WTC11 (cell line): ENCODE results near the gene EYS. TPM values are rescaled to one million over a fixed set of nuclear protein-coding genes. Genes with fewer than 3 reads are reported as not detected.

Experiments
- ATAC-seq: fragments of 200-7000 bp; cut with Tn5 transposase; 2 replicates; pipeline ENCODE4 v1.10.0; 2021; ENCODE audit warnings: mild to moderate bottlenecking, moderate library complexity
- CTCF ChIA-PET: fragments of 300-600 bp; sonication (Branson Sonifier 250); formaldehyde crosslinking; loops from one replicate; lab custom pipeline; 2021; ENCODE audit warnings: antibody characterized with exemption; lab: Charles Lee
- POLR2A ChIA-PET: fragments of 350-600 bp; sonication (Branson Sonifier 250); formaldehyde crosslinking; loops from one replicate; lab custom pipeline; 2021; ENCODE audit warnings: antibody characterized with exemption; lab: Charles Lee
- DNase-seq: peaks from one replicate; pipeline ENCODE4 v3.0.0; 2021; ENCODE audit warnings: low spot score
- H3K27ac Mint-ChIP-seq: 2 replicates; pipeline ENCODE4 v1.8.0; 2021; ENCODE audit warnings: mixed read lengths
- H3K27me3 Mint-ChIP-seq: 2 replicates; pipeline ENCODE4 v1.8.0; 2021; ENCODE audit warnings: low read depth, mild to moderate bottlenecking, moderate library complexity, mixed read lengths
- H3K36me3 Mint-ChIP-seq: 2 replicates; pipeline ENCODE4 v1.8.0; 2021; ENCODE audit warnings: mixed read lengths
- H3K4me1 Mint-ChIP-seq: 2 replicates; pipeline ENCODE4 v1.8.0; 2022; ENCODE audit warnings: mixed read lengths
- H3K4me3 Mint-ChIP-seq: 2 replicates; pipeline ENCODE4 v1.8.0; 2021; ENCODE audit warnings: mild to moderate bottlenecking, moderate library complexity, mixed read lengths
- H3K9me3 Mint-ChIP-seq: 2 replicates; pipeline ENCODE4 v1.8.0; 2021; ENCODE audit warnings: mixed read lengths
- CDX4 ChIP-seq: fragments of 250-450 bp; sonication (Bioruptor Pico); IDR thresholded peaks from 2 replicates; pipeline ENCODE4 v1.9.0; 2021; ENCODE audit warnings: moderate library complexity, mild to moderate bottlenecking, inconsistent platforms, borderline replicate concordance
- E2F1 ChIP-seq: sonication (generic); formaldehyde crosslinking; IDR thresholded peaks from 2 replicates; pipeline ENCODE4 v1.8.0; 2022; ENCODE audit warnings: mild to moderate bottlenecking, missing genetic modification reagents
- EMX1 ChIP-seq: fragments of 250-450 bp; sonication (Bioruptor Pico); IDR thresholded peaks from 2 replicates; pipeline ENCODE4 v1.8.0; 2021; ENCODE audit warnings: mild to moderate bottlenecking
- ETV6 ChIP-seq: sonication (generic); formaldehyde crosslinking; IDR thresholded peaks from 2 replicates; pipeline ENCODE4 v1.8.1; 2022; ENCODE audit warnings: mild to moderate bottlenecking, missing genetic modification reagents
- GRHL2 ChIP-seq: fragments of 250-450 bp; sonication (Bioruptor Pico); IDR thresholded peaks from 2 replicates; pipeline ENCODE4 v1.8.0; 2022; ENCODE audit warnings: mild to moderate bottlenecking, moderate library complexity; ENCODE audit not compliant: insufficient replicate concordance, severe bottlenecking
- HMGA2 ChIP-seq: fragments of 250-450 bp; sonication (Bioruptor Pico); IDR thresholded peaks from 2 replicates; pipeline ENCODE4 v1.4.0; 2021; ENCODE audit warnings: mild to moderate bottlenecking, moderate library complexity
- KAT7 ChIP-seq: sonication (generic); formaldehyde crosslinking; IDR thresholded peaks from 2 replicates; pipeline ENCODE4 v1.8.1; 2023; ENCODE audit warnings: missing genetic modification reagents, mild to moderate bottlenecking, borderline replicate concordance
- MXD4 ChIP-seq: fragments of 250-450 bp; sonication (Bioruptor Pico); IDR thresholded peaks from 2 replicates; pipeline ENCODE4 v1.8.0; 2021; ENCODE audit warnings: mild to moderate bottlenecking, moderate library complexity, borderline replicate concordance
- NFE2L1 ChIP-seq: sonication (generic); formaldehyde crosslinking; IDR thresholded peaks from 2 replicates; pipeline ENCODE4 v1.8.1; 2023; ENCODE audit warnings: missing genetic modification reagents
- NR1H2 ChIP-seq: sonication (generic); formaldehyde crosslinking; IDR thresholded peaks from 2 replicates; pipeline ENCODE4 v1.9.0; 2021; ENCODE audit warnings: mild to moderate bottlenecking, moderate library complexity, missing genetic modification reagents
- PREB ChIP-seq: sonication (generic); formaldehyde crosslinking; IDR thresholded peaks from 2 replicates; pipeline ENCODE4 v1.8.1; 2022; ENCODE audit warnings: mild to moderate bottlenecking, missing genetic modification reagents, moderate library complexity, borderline replicate concordance
- USF1 ChIP-seq: sonication (generic); formaldehyde crosslinking; IDR thresholded peaks from 2 replicates; pipeline ENCODE4 v1.8.0; 2022; ENCODE audit warnings: mild to moderate bottlenecking, missing genetic modification reagents
- ZBTB21 ChIP-seq: sonication (generic); formaldehyde crosslinking; IDR thresholded peaks from 2 replicates; pipeline ENCODE4 v1.8.1; 2023; ENCODE audit warnings: mild to moderate bottlenecking, missing genetic modification reagents, borderline replicate concordance
- ZNF121 ChIP-seq: sonication (generic); formaldehyde crosslinking; IDR thresholded peaks from 2 replicates; pipeline ENCODE4 v1.8.0; 2023; ENCODE audit warnings: missing genetic modification reagents
- ZNF138 ChIP-seq: sonication (generic); formaldehyde crosslinking; conservative IDR thresholded peaks from 2 replicates; pipeline ENCODE4 v1.8.1; 2022; ENCODE audit warnings: mild to moderate bottlenecking, moderate library complexity, missing genetic modification reagents
- ZNF219 ChIP-seq: sonication (generic); formaldehyde crosslinking; IDR thresholded peaks from 2 replicates; pipeline ENCODE4 v1.8.0; 2023; ENCODE audit warnings: missing genetic modification reagents, mild to moderate bottlenecking, borderline replicate concordance
- ZNF423 ChIP-seq: fragments of 250-450 bp; sonication (Bioruptor Pico); IDR thresholded peaks from 2 replicates; pipeline ENCODE4 v2.1.2; 2022; ENCODE audit warnings: mild to moderate bottlenecking, moderate library complexity
- ZNF512 ChIP-seq: sonication (generic); formaldehyde crosslinking; IDR thresholded peaks from 2 replicates; pipeline ENCODE4 v1.8.1; 2022; ENCODE audit warnings: missing genetic modification reagents, borderline replicate concordance
- ZSCAN18 ChIP-seq: fragments of 250-450 bp; sonication (Bioruptor Pico); IDR thresholded peaks from 2 replicates; pipeline ENCODE4 v2.1.2; 2022; ENCODE audit warnings: mild to moderate bottlenecking, moderate library complexity
- total RNA-seq: library from RNA; stranded (reverse); gene quantifications from 3 replicates; pipeline ENCODE4 v1.2.3, GENCODE V29; 2021
- TF ChIP-seq, protein P1 (sequence below): fragments of 250-450 bp; sonication (Bioruptor Pico); IDR thresholded peaks from 2 replicates; pipeline ENCODE4 v1.8.0; 2021; ENCODE audit warnings: mild to moderate bottlenecking
- TF ChIP-seq, protein P2 (sequence below): sonication (generic); formaldehyde crosslinking; IDR thresholded peaks from 2 replicates; pipeline ENCODE4 v1.8.1; 2022; ENCODE audit warnings: mild to moderate bottlenecking, moderate library complexity, missing genetic modification reagents
- TF ChIP-seq, protein P3 (sequence below): sonication (generic); formaldehyde crosslinking; IDR thresholded peaks from 2 replicates; pipeline ENCODE4 v1.8.1; 2023; ENCODE audit warnings: mild to moderate bottlenecking, missing genetic modification reagents, borderline replicate concordance

Gene EYS
- total RNA-seq, 1 experiment from 2014 or later = not detected

- Mint-ChIP-seq H3K27me3 (no peaks in the 10 kb centered on the region), H3K9me3 (no peaks in the 10 kb centered on the region), H3K4me1 (peaks cover 12% of the 10 kb centered on the region), H3K27ac (peak overlapping the region; percentile 68), H3K36me3 (no peaks in the 10 kb centered on the region), H3K4me3 (no peak overlapping the region)
- ATAC-seq (no peak), DNase-seq (no peak)
- ChIA-PET POLR2A (no interaction called here), CTCF (interaction anchor here (2.2 kb wide), 1 partner anchor 74 kb away, joined by 7 read pairs; no protein-coding TSS in a partner anchor)
- TF ChIP-seq NFE2L1 (no peak), ZBTB21 (CRISPR knock-in tag) (no peak), MXD4 (CRISPR knock-in tag) (no peak), USF1 (no peak), CDX4 (CRISPR knock-in tag) (no peak), HMGA2 (CRISPR knock-in tag) (no peak), E2F1 (no peak), ZSCAN18 (no peak), KAT7 (CRISPR knock-in tag) (no peak), ZNF219 (CRISPR knock-in tag) (no peak), ZNF138 (CRISPR knock-in tag) (no peak), GRHL2 (no peak)
- TF ChIP-seq, protein P1, sequence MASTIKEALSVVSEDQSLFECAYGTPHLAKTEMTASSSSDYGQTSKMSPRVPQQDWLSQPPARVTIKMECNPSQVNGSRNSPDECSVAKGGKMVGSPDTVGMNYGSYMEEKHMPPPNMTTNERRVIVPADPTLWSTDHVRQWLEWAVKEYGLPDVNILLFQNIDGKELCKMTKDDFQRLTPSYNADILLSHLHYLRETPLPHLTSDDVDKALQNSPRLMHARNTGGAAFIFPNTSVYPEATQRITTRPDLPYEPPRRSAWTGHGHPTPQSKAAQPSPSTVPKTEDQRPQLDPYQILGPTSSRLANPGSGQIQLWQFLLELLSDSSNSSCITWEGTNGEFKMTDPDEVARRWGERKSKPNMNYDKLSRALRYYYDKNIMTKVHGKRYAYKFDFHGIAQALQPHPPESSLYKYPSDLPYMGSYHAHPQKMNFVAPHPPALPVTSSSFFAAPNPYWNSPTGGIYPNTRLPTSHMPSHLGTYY (CRISPR knock-in tag) = no peak
- TF ChIP-seq, protein P2, sequence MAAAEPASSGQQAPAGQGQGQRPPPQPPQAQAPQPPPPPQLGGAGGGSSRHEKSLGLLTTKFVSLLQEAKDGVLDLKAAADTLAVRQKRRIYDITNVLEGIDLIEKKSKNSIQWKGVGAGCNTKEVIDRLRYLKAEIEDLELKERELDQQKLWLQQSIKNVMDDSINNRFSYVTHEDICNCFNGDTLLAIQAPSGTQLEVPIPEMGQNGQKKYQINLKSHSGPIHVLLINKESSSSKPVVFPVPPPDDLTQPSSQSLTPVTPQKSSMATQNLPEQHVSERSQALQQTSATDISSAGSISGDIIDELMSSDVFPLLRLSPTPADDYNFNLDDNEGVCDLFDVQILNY (CRISPR knock-in tag) = no peak
Measured at GRCh38 chr6:63672582-63673129, 2034.4 kb downstream of the EYS start.

- CTCF ChIA-PET = no interaction called here
- H3K27ac Mint-ChIP-seq = no peak overlapping the region
- ATAC-seq = no peak
Measured at GRCh38 chr6:63671098-63671754, 2035.8 kb downstream of the EYS start.

More at GRCh38 chr6:63671098-63671754, 2035.8 kb downstream of the EYS start:
- TF ChIP-seq, protein P3, sequence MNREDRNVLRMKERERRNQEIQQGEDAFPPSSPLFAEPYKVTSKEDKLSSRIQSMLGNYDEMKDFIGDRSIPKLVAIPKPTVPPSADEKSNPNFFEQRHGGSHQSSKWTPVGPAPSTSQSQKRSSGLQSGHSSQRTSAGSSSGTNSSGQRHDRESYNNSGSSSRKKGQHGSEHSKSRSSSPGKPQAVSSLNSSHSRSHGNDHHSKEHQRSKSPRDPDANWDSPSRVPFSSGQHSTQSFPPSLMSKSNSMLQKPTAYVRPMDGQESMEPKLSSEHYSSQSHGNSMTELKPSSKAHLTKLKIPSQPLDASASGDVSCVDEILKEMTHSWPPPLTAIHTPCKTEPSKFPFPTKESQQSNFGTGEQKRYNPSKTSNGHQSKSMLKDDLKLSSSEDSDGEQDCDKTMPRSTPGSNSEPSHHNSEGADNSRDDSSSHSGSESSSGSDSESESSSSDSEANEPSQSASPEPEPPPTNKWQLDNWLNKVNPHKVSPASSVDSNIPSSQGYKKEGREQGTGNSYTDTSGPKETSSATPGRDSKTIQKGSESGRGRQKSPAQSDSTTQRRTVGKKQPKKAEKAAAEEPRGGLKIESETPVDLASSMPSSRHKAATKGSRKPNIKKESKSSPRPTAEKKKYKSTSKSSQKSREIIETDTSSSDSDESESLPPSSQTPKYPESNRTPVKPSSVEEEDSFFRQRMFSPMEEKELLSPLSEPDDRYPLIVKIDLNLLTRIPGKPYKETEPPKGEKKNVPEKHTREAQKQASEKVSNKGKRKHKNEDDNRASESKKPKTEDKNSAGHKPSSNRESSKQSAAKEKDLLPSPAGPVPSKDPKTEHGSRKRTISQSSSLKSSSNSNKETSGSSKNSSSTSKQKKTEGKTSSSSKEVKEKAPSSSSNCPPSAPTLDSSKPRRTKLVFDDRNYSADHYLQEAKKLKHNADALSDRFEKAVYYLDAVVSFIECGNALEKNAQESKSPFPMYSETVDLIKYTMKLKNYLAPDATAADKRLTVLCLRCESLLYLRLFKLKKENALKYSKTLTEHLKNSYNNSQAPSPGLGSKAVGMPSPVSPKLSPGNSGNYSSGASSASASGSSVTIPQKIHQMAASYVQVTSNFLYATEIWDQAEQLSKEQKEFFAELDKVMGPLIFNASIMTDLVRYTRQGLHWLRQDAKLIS = no peak
- TF ChIP-seq ETV6 (CRISPR knock-in tag) = no peak
- no peak for TF ChIP-seq HMGA2 (CRISPR knock-in tag)
- TF ChIP-seq EMX1 (CRISPR knock-in tag) = no peak
- no peak for TF ChIP-seq PREB (CRISPR knock-in tag)
- no peak for TF ChIP-seq ZNF121 (CRISPR knock-in tag)
- no peak for TF ChIP-seq ZNF512 (CRISPR knock-in tag)
- no peak for TF ChIP-seq NR1H2
- no peak for TF ChIP-seq ZNF423 (CRISPR knock-in tag)
- Mint-ChIP-seq H3K36me3 (no peaks in the 10 kb centered on the region), H3K4me1 (peaks cover 12% of the 10 kb centered on the region), H3K9me3 (no peaks in the 10 kb centered on the region), H3K27me3 (no peaks in the 10 kb centered on the region), H3K4me3 (no peak overlapping the region)
- DNase-seq = no peak
- POLR2A ChIA-PET = no interaction called here
